ENCODE results near the gene TLE4.

GRCh38 chr9:79581794-79582193 lies 10.0 kb downstream of the TLE4 start:
- TF ChIP-seq CTCF (conservative IDR thresholded peaks at IDR 0.05; ENCODE audit: low read depth, low read length) (peak; percentile 16; the same call in 1 of the 2 replicates), POLR2A (IDR thresholded peaks at IDR 0.05; ENCODE audit: low read depth, low read length) (no peak), RAD21 (IDR thresholded peaks at IDR 0.05; ENCODE audit: low read length) (peak; percentile 23), CHD1 (IDR thresholded peaks at IDR 0.05; ENCODE audit: low read depth, low read length) (no peak), MXI1 (IDR thresholded peaks at IDR 0.05; ENCODE audit: borderline replicate concordance, low read depth, low read length) (peak; percentile 81), ELK1 (IDR thresholded peaks at IDR 0.05; ENCODE audit: borderline replicate concordance, low read depth, low read length) (no peak), SMC3 (IDR thresholded peaks at IDR 0.05; ENCODE audit: low read depth, low read length) (no peak), CEBPB (IDR thresholded peaks at IDR 0.05; ENCODE audit: low read depth, low read length) (peak; percentile 42), MAZ (IDR thresholded peaks at IDR 0.05; ENCODE audit: borderline replicate concordance, low read depth, low read length) (peak; percentile 48; the same call in 1 of the 2 replicates), USF2 (IDR thresholded peaks at IDR 0.05; ENCODE audit: low read depth, low read length) (peak; percentile 38; the same call in 1 of the 2 replicates), BHLHE40 (IDR thresholded peaks at IDR 0.05; ENCODE audit: low read depth, low read length) (0 out of 2 replicates have a peak, but pooled peaks have one; percentile 22), FOS (IDR thresholded peaks at IDR 0.05; ENCODE audit: low read depth, low read length) (peak; percentile 66)

Data from IMR-90 (cell line).